ENCODE results near the gene POMGNT1.

DNA sequence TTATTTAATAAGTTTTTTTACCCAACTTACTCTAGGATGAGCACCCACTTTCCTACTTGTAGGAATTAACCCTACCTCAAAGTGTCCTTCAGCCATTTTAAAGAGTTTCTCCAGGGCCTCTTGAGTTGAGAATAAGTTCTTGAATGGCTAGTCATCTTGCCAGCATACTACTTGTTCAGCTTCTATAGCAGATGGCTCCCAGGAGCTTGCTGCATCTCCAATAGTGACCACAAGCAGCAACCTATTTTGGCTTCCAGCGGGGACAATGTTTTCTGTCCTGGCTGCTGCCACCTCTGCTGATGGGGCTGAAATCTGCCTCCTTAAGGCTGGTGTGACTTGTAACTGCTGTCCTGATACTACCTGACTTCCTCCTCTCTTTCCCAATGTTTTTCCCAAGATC lies 45.0 kb downstream of the POMGNT1 start:
- TF ChIP-seq, protein P1, sequence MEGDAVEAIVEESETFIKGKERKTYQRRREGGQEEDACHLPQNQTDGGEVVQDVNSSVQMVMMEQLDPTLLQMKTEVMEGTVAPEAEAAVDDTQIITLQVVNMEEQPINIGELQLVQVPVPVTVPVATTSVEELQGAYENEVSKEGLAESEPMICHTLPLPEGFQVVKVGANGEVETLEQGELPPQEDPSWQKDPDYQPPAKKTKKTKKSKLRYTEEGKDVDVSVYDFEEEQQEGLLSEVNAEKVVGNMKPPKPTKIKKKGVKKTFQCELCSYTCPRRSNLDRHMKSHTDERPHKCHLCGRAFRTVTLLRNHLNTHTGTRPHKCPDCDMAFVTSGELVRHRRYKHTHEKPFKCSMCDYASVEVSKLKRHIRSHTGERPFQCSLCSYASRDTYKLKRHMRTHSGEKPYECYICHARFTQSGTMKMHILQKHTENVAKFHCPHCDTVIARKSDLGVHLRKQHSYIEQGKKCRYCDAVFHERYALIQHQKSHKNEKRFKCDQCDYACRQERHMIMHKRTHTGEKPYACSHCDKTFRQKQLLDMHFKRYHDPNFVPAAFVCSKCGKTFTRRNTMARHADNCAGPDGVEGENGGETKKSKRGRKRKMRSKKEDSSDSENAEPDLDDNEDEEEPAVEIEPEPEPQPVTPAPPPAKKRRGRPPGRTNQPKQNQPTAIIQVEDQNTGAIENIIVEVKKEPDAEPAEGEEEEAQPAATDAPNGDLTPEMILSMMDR (IDR thresholded peaks at IDR 0.05) = no peak
- TF ChIP-seq POLR2A (IDR thresholded peaks at IDR 0.05) = no peak
